HG03045 (cell line): ENCODE results near the gene DESI2.

Source experiments
- ATAC-seq: cut with Tn5 transposase; IDR thresholded peaks from one replicate; pipeline ENCODE4 v1.9.1; 2021; ENCODE audit warnings: mild to moderate bottlenecking, moderate library complexity; ENCODE audit not compliant: unreplicated experiment

The DESI2 gene

DNA sequence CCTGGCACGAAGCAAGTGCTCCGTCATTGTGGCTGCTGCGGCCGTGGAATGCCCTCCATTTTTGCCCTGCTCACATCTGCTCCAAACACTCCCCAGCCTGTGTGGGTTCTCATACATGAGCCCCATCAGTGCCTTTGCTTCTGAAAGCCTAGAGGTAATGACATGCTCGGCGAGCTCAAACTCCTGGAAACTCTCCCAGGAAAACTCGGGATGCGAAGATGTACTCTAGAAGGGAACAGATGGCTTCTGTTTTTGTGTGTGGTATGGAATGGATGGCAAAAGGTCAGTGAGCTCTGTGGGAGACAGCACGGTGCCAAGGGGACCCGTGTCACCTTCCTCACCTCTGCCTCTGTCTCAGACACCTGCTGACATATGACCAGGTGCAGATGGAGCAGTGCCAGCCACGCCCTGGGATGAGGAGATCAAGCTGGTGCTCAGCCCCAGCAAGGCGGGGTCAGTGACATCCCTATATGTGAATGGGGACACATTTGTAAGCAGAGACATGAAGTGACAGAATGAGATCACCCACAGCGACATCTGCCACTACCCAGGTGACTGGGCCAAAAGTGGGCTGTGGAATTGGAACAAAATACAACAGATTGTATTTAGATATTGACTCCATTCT lies 98.5 kb downstream of the DESI2 start:
- ATAC-seq = no peak

DNA sequence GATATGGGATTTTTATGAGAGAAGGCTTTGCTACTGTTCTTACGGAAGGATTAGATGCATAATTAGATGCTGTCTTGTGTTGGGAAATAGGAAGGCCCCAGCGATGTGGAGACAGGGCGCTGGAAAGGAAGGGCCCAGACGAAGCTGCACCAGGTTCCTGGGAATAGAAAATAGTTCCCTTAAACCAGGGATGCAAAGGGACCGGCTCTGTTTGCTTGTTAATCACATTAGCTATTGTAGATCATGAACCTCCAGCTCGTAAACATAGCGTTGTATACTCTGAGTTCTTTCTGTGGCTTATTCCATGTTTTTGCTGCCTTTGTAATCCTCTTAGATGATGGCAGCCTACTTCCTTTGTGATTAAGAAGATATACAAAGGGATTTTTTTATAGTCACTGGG lies 102.7 kb downstream of the DESI2 start:
- no peak for ATAC-seq

DNA sequence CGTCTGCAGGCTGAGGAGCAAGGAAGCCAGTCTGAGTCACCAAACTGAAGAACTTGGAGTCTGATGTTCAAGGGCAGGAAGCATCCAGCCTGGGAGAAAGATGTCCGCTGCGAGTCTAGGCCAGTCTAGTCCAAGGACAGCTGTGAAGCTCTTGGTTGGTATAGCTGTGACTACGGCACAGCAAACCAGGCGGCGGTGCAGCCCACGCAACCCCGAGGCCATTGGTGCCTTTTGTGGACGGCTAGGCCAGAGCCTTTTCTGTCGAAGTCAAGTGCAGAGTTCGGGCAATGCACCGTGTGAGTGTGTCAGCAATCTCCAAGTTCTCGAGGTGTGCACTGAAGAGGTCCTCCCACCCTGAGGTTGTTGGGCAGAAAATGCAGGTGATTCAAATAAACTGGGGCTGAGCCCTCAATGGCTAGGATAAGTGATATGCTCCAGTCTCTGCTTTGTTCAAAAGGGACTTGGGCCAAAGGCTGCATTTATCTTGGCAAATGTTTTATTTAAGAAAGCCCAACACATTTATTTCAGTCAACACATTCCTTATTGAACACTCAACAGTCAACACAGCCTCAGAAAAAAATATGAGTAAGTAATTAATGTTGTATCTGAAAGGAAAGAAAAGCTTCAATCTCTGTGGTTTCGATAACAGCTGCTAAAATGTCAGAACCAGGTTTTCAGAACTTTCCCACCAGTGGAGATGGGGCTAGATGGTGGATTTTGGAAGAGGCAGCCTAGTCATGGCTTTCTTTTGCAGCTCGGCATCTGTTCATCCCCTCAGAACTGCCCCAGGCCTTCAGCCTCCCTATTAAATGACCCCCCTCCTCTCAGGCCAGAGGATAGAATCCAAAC lies 104.4 kb downstream of the DESI2 start:
- ATAC-seq = no peak
